Trophoblast cell (in vitro differentiated cells and primary cell): Measurements from ENCODE around the gene HTRA3.

ENCODE experiments used
- DNase-seq, 2 donors: peaks; one replicate each; pipeline ENCODE4 v3.0.0-alpha.2; 2016
- H2AFZ ChIP-seq: 2 replicates; pipeline ENCODE4 v1.6.1; 2013; ENCODE audit warnings: low read length, moderate library complexity, mild to moderate bottlenecking; ENCODE audit not compliant: insufficient read depth, poor library complexity
- H2AK5ac ChIP-seq: 2 replicates; pipeline ENCODE4 v1.6.1; 2013; ENCODE audit warnings: mild to moderate bottlenecking, low read length
- H2BK120ac ChIP-seq: 2 replicates; pipeline ENCODE4 v1.6.1; 2013; ENCODE audit warnings: low read length, mild to moderate bottlenecking, moderate library complexity; ENCODE audit not compliant: insufficient read depth, poor library complexity
- H2BK12ac ChIP-seq: 2 replicates; pipeline ENCODE4 v1.6.1; 2013; ENCODE audit warnings: mild to moderate bottlenecking, low read length, moderate library complexity
- H2BK5ac ChIP-seq: 2 replicates; pipeline ENCODE4 v1.6.1; 2013; ENCODE audit warnings: low read length, low read depth, moderate library complexity, mild to moderate bottlenecking; ENCODE audit not compliant: poor library complexity
- H3K14ac ChIP-seq: 2 replicates; pipeline ENCODE4 v1.6.1; 2013; ENCODE audit warnings: mild to moderate bottlenecking, low read length
- H3K18ac ChIP-seq: 2 replicates; pipeline ENCODE4 v1.6.1; 2013; ENCODE audit warnings: mild to moderate bottlenecking, low read length
- H3K23ac ChIP-seq: 2 replicates; pipeline ENCODE4 v1.6.1; 2013; ENCODE audit warnings: low read length
- H3K27ac ChIP-seq: 2 replicates; pipeline ENCODE4 v1.5.1; 2013; ENCODE audit warnings: low read depth, mild to moderate bottlenecking, inconsistent platforms, low read length, moderate library complexity
- H3K27me3 ChIP-seq: 2 replicates; pipeline ENCODE4 v1.6.1; 2013; ENCODE audit warnings: inconsistent platforms, mild to moderate bottlenecking, low read length, moderate library complexity; ENCODE audit not compliant: insufficient read depth
- H3K36me3 ChIP-seq, 2 experiments: 1 replicate in 1 of 2; 2 replicates in 1 of 2; pipeline ENCODE4 v1.6.1; 2013; ENCODE audit warnings: low read length in 2 of 2, mild to moderate bottlenecking in 2 of 2, moderate library complexity in 1 of 2; ENCODE audit not compliant: insufficient read depth in 2 of 2, control insufficient read depth in 1 of 2
- H3K4ac ChIP-seq: 2 replicates; pipeline ENCODE4 v1.6.1; 2013; ENCODE audit warnings: low read depth, mild to moderate bottlenecking, low read length, moderate library complexity
- H3K4me1 ChIP-seq, 2 experiments: 1 replicate in 1 of 2; 2 replicates in 1 of 2; pipeline ENCODE4 v1.6.1; 2013; ENCODE audit warnings: low read length in 2 of 2, mild to moderate bottlenecking in 2 of 2, moderate library complexity in 1 of 2; ENCODE audit not compliant: insufficient read depth in 2 of 2, control insufficient read depth in 1 of 2
- H3K4me2 ChIP-seq: 2 replicates; pipeline ENCODE4 v1.6.1; 2013; ENCODE audit warnings: inconsistent platforms, mild to moderate bottlenecking, low read length, moderate library complexity
- H3K4me3 ChIP-seq: 2 replicates; pipeline ENCODE4 v1.5.1; 2013; ENCODE audit warnings: mild to moderate bottlenecking, low read depth, low read length, inconsistent platforms
- H3K79me1 ChIP-seq: one replicate; pipeline ENCODE4 v1.6.1; 2013; ENCODE audit warnings: low read length
- H3K79me2 ChIP-seq: 2 replicates; pipeline ENCODE4 v1.6.1; 2013; ENCODE audit warnings: low read length, mild to moderate bottlenecking; ENCODE audit not compliant: control insufficient read depth, insufficient read depth, poor library complexity
- H3K9ac ChIP-seq: 2 replicates; pipeline ENCODE4 v1.6.1; 2013; ENCODE audit warnings: mild to moderate bottlenecking, low read length
- H3K9me3 ChIP-seq: 2 replicates; pipeline ENCODE4 v1.6.1; 2013; ENCODE audit warnings: low read depth, mild to moderate bottlenecking, control low read depth, inconsistent platforms, low read length; ENCODE audit not compliant: insufficient read depth
- H4K12ac ChIP-seq: 2 replicates; pipeline ENCODE4 v1.6.1; 2013; ENCODE audit warnings: low read depth, mild to moderate bottlenecking, low read length, moderate library complexity
- H4K8ac ChIP-seq: 2 replicates; pipeline ENCODE4 v1.6.1; 2013; ENCODE audit warnings: low read depth, mild to moderate bottlenecking, low read length, moderate library complexity
- H4K91ac ChIP-seq: one replicate; pipeline ENCODE4 v1.6.1; 2013; ENCODE audit warnings: low read depth, mild to moderate bottlenecking, low read length, moderate library complexity
- WGBS: extraction: QIAGEN DNeasy Blood & Tissue Kit; methylation state at CpG from one replicate; pipeline ENCODE4 v1.1.7; 2013; ENCODE audit warnings: missing lambda C conversion rate; ENCODE audit not compliant: insufficient read length, insufficient coverage; ENCODE audit errors: extremely low coverage; 5-methylcytosine and 5-hydroxymethylcytosine counted together

HTRA3 gene

DNA sequence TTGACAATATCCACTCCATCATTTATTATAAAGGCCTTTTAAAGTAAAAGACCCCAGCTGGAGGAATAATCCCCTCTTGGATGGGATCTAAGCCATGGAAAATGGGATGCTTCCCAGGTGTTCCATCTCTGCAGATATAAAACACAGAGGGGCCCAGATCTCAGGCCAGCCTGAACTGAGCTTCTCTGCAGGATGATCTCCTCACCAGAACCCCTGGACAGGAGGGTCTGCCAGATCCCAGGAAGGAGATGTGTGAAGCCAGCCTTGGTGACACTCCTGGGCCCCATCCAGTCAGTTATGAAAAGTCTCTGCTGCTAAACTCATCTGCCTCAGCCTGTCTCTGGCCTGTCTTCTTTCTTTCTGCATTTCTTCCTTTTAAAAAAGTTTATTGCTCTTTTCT, 56.7 kb downstream of the HTRA3 start:
- Histone ChIP-seq H3K4me1 (peaks cover 0 to 6% of the 10 kb centered on the region in 2 experiments), H3K4me2 (no peak overlapping the region), H2AK5ac (no peak overlapping the region), H3K36me3 (no peaks in the 10 kb centered on the region), H3K79me2 (no peaks in the 10 kb centered on the region), H3K4ac (no peak overlapping the region), H3K9me3 (peaks cover 3% of the 10 kb centered on the region), H3K14ac (no peak overlapping the region), H2BK12ac (no peak overlapping the region), H3K23ac (no peak overlapping the region), H4K12ac (no peak overlapping the region), H3K18ac (no peak overlapping the region), H2BK120ac (no peak overlapping the region), H3K27me3 (no peaks in the 10 kb centered on the region), H2BK5ac (no peak overlapping the region), H3K9ac (no peak overlapping the region), H3K79me1 (no peaks in the 10 kb centered on the region), H2AFZ (no peak overlapping the region), H4K91ac (no peak overlapping the region), H4K8ac (no peak overlapping the region), H3K4me3 (no peak overlapping the region), H3K27ac (no peak overlapping the region)
- DNase-seq = no peak

- Histone ChIP-seq H2BK120ac (no peak overlapping the region), H3K14ac (no peak overlapping the region), H3K27ac (no peak overlapping the region), H4K8ac (no peak overlapping the region), H4K12ac (no peak overlapping the region), H2AFZ (no peak overlapping the region), H4K91ac (no peak overlapping the region), H3K4me3 (no peak overlapping the region), H3K9ac (no peak overlapping the region), H3K23ac (no peak overlapping the region), H3K36me3 (no peaks in the 10 kb centered on the region), H2AK5ac (no peak overlapping the region), H3K27me3 (no peaks in the 10 kb centered on the region), H3K9me3 (peaks cover 3% of the 10 kb centered on the region), H3K18ac (no peak overlapping the region), H3K79me2 (no peaks in the 10 kb centered on the region), H2BK12ac (no peak overlapping the region), H3K4me1 (peaks cover 0 to 6% of the 10 kb centered on the region in 2 experiments), H3K4me2 (no peak overlapping the region), H3K79me1 (no peaks in the 10 kb centered on the region), H2BK5ac (no peak overlapping the region), H3K4ac (no peak overlapping the region)
- no CpG with 5 or more reads among the region's 3 CpGs for WGBS
- DNase-seq = no peak
These were observed 58.9 kb downstream of the HTRA3 start for GRCh38 chr4:8328456-8328855.

- no peak for DNase-seq
- Histone ChIP-seq H3K27me3 (no peaks in the 10 kb centered on the region), H3K9me3 (peaks cover 3% of the 10 kb centered on the region), H3K4me2 (no peak overlapping the region), H4K12ac (no peak overlapping the region), H3K4ac (no peak overlapping the region), H3K18ac (no peak overlapping the region), H3K79me2 (no peaks in the 10 kb centered on the region), H2BK120ac (no peak overlapping the region), H2AFZ (no peak overlapping the region), H4K8ac (no peak overlapping the region), H2AK5ac (no peak overlapping the region), H3K14ac (no peak overlapping the region), H3K23ac (no peak overlapping the region), H2BK5ac (no peak overlapping the region), H3K27ac (no peak overlapping the region), H3K79me1 (no peaks in the 10 kb centered on the region), H4K91ac (no peak overlapping the region), H2BK12ac (no peak overlapping the region), H3K4me3 (no peak overlapping the region), H3K36me3 (no peaks in the 10 kb centered on the region), H3K4me1 (peaks cover 0 to 6% of the 10 kb centered on the region in 2 experiments), H3K9ac (no peak overlapping the region)
- WGBS = no CpG with 5 or more reads among the region's 13 CpGs
These were observed 59.5 kb downstream of the HTRA3 start for GRCh38 chr4:8328866-8329559.

DNA sequence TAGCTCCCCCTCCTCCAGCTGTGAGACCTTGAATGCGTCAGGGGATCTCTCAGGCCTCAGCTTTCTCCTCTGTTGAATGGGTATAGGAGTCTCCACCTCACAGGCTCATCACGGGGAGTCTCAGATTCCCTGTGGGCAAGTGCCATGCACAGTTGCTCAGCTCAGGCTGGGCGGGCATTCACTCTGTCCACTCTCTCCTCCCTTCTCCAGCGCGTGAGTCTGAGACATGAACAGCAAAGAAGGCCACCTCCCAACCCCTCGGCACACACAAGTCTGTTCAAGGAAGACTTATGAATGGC, 60.0 kb downstream of the HTRA3 start:
- WGBS = no CpG with 5 or more reads among the region's 6 CpGs
- Histone ChIP-seq H4K8ac (no peak overlapping the region), H3K4me1 (peaks cover 0 to 6% of the 10 kb centered on the region in 2 experiments), H3K79me2 (no peaks in the 10 kb centered on the region), H3K36me3 (no peaks in the 10 kb centered on the region), H4K12ac (no peak overlapping the region), H3K23ac (no peak overlapping the region), H3K79me1 (no peaks in the 10 kb centered on the region), H3K9me3 (peaks cover 3% of the 10 kb centered on the region), H2BK5ac (no peak overlapping the region), H2AK5ac (no peak overlapping the region), H3K4ac (no peak overlapping the region), H3K18ac (no peak overlapping the region), H3K4me2 (no peak overlapping the region), H2BK120ac (no peak overlapping the region), H3K9ac (no peak overlapping the region), H3K27me3 (no peaks in the 10 kb centered on the region), H4K91ac (no peak overlapping the region), H2AFZ (no peak overlapping the region), H2BK12ac (no peak overlapping the region), H3K27ac (no peak overlapping the region), H3K14ac (no peak overlapping the region), H3K4me3 (no peak overlapping the region)
- no peak for DNase-seq
